Measurements from ENCODE around the gene CBY1.

DNA sequence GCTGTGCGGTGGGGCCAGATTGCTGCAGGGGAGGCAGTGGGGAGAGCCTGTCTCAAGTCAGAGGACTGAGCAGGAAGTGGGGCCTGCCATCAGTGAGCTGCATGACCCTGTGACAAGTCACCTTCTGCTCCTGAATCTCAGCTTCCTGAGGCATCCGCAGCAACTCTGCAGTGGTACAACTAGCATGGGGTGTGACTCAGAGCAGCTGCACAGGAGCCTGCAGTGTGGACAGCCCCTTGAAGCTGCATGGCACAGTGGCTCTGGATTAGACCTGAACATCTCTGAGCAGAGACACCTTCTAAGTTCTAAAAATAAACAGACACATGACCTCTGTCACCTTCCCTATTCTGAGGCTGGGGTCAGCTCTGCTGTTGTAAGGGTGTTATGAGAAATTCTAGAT is 18.2 kb upstream of the CBY1 start:
- no peak for TF ChIP-seq POLR2AphosphoS5 (IDR thresholded peaks at IDR 0.05; ENCODE audit: insufficient read depth in 1 of 2, low read depth in 1 of 2)
- no peak for TF ChIP-seq POLR2A (IDR thresholded peaks at IDR 0.05)
- TF ChIP-seq, protein P1, sequence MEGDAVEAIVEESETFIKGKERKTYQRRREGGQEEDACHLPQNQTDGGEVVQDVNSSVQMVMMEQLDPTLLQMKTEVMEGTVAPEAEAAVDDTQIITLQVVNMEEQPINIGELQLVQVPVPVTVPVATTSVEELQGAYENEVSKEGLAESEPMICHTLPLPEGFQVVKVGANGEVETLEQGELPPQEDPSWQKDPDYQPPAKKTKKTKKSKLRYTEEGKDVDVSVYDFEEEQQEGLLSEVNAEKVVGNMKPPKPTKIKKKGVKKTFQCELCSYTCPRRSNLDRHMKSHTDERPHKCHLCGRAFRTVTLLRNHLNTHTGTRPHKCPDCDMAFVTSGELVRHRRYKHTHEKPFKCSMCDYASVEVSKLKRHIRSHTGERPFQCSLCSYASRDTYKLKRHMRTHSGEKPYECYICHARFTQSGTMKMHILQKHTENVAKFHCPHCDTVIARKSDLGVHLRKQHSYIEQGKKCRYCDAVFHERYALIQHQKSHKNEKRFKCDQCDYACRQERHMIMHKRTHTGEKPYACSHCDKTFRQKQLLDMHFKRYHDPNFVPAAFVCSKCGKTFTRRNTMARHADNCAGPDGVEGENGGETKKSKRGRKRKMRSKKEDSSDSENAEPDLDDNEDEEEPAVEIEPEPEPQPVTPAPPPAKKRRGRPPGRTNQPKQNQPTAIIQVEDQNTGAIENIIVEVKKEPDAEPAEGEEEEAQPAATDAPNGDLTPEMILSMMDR (IDR thresholded peaks at IDR 0.05), result no peak
